ENCODE results near the gene ZNF423.

The ZNF423 gene

GRCh38 chr16:49653173-49653570 lies 202.7 kb downstream of the ZNF423 start:
- Histone ChIP-seq H3K4me1 (ENCODE audit: control insufficient read depth in 1 of 2, insufficient read depth in 2 of 2, low read length in 2 of 2) (no peaks in the 10 kb centered on the region), H3K27ac (ENCODE audit: low read depth, low read length) (no peak overlapping the region), H3K9me3 (ENCODE audit: control insufficient read depth in 1 of 2, low read length in 2 of 2) (peaks cover 0 to 5% of the 10 kb centered on the region in 2 donors), H3K4me3 (ENCODE audit: low read depth in 1 of 2, low read length in 2 of 2) (no peak overlapping the region), H3K36me3 (ENCODE audit: control insufficient read depth in 1 of 2, insufficient read depth in 2 of 2, low read length in 2 of 2) (no peaks in the 10 kb centered on the region), H3K9ac (ENCODE audit: low read depth in 1 of 2, low read length in 2 of 2) (no peak overlapping the region), H3K27me3 (ENCODE audit: control insufficient read depth in 1 of 2, insufficient read depth in 2 of 2, low read length in 2 of 2) (no peaks in the 10 kb centered on the region)

DNA sequence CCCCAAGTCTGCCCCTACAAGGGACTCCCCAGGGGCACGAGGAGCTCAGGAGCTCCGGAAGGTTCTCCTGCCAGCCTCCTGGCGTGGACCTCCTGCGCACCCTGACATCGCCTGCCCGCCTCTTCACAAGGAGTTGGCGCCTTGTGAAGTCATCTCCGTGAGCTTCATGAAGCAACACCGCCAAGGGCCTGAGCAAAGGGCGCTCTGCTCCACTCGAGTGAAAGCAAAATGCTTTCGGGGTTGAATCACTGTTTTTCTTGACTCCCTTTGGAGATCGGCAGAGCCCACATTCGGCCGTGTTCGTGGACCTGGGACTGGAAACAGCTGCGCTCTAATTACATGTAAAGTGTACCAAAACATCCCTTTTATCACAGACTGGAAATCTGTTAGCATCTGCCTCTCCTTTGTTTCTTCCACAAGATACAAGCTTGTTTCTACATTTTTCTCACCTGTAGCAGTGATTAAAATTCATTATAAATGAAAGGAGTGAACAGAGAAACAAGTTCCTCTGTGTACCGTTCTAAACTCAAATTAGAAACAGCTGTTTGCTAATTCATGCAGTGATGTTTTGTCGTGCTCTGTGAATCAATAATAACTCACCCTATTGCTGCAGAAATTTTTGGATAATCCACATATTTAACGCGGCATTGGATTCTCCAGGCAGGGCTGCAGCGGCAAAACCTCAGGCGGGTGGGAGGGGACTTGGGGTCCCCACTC lies 203.3 kb downstream of the ZNF423 start:
- Histone ChIP-seq H3K9ac (ENCODE audit: low read depth in 1 of 2, low read length in 2 of 2) (no peak overlapping the region), H3K4me1 (ENCODE audit: control insufficient read depth in 1 of 2, insufficient read depth in 2 of 2, low read length in 2 of 2) (no peaks in the 10 kb centered on the region), H3K27me3 (ENCODE audit: control insufficient read depth in 1 of 2, insufficient read depth in 2 of 2, low read length in 2 of 2) (no peaks in the 10 kb centered on the region), H3K36me3 (ENCODE audit: control insufficient read depth in 1 of 2, insufficient read depth in 2 of 2, low read length in 2 of 2) (no peaks in the 10 kb centered on the region), H3K4me3 (ENCODE audit: low read depth in 1 of 2, low read length in 2 of 2) (no peak overlapping the region), H3K9me3 (ENCODE audit: control insufficient read depth in 1 of 2, low read length in 2 of 2) (peaks cover under 1 to 11% of the 10 kb centered on the region in 2 donors), H3K27ac (ENCODE audit: low read depth, low read length) (no peak overlapping the region)

GRCh38 chr16:49651996-49652395 lies 203.9 kb downstream of the ZNF423 start:
- Histone ChIP-seq H3K27ac (ENCODE audit: low read depth, low read length) (no peak overlapping the region), H3K36me3 (ENCODE audit: control insufficient read depth in 1 of 2, insufficient read depth in 2 of 2, low read length in 2 of 2) (no peaks in the 10 kb centered on the region), H3K4me3 (ENCODE audit: low read depth in 1 of 2, low read length in 2 of 2) (no peak overlapping the region)

GRCh38 chr16:49651226-49651625 lies 204.7 kb downstream of the ZNF423 start:
- no peaks in the 10 kb centered on the region for H3K36me3 ChIP-seq (ENCODE audit: control insufficient read depth in 1 of 2, insufficient read depth in 2 of 2, low read length in 2 of 2)
- H3K9me3 ChIP-seq (ENCODE audit: control insufficient read depth in 1 of 2, low read length in 2 of 2), result peaks cover 10 to 18% of the 10 kb centered on the region in 2 donors
- H3K9ac ChIP-seq (ENCODE audit: low read depth in 1 of 2, low read length in 2 of 2), result no peak overlapping the region
- no peaks in the 10 kb centered on the region for H3K4me1 ChIP-seq (ENCODE audit: control insufficient read depth in 1 of 2, insufficient read depth in 2 of 2, low read length in 2 of 2)
- H3K4me3 ChIP-seq (ENCODE audit: low read depth in 1 of 2, low read length in 2 of 2), result no peak overlapping the region
- no peak overlapping the region for H3K27ac ChIP-seq (ENCODE audit: low read depth, low read length)
- no peaks in the 10 kb centered on the region for H3K27me3 ChIP-seq (ENCODE audit: control insufficient read depth in 1 of 2, insufficient read depth in 2 of 2, low read length in 2 of 2)

More at GRCh38 chr16:49651996-49652395, 203.9 kb downstream of the ZNF423 start:
- no peaks in the 10 kb centered on the region for H3K4me1 ChIP-seq (ENCODE audit: control insufficient read depth in 1 of 2, insufficient read depth in 2 of 2, low read length in 2 of 2)
- H3K9me3 ChIP-seq (ENCODE audit: control insufficient read depth in 1 of 2, low read length in 2 of 2), result peaks cover 7 to 17% of the 10 kb centered on the region in 2 donors
- H3K27me3 ChIP-seq (ENCODE audit: control insufficient read depth in 1 of 2, insufficient read depth in 2 of 2, low read length in 2 of 2), result no peaks in the 10 kb centered on the region
- H3K9ac ChIP-seq (ENCODE audit: low read depth in 1 of 2, low read length in 2 of 2), result no peak overlapping the region

DNA sequence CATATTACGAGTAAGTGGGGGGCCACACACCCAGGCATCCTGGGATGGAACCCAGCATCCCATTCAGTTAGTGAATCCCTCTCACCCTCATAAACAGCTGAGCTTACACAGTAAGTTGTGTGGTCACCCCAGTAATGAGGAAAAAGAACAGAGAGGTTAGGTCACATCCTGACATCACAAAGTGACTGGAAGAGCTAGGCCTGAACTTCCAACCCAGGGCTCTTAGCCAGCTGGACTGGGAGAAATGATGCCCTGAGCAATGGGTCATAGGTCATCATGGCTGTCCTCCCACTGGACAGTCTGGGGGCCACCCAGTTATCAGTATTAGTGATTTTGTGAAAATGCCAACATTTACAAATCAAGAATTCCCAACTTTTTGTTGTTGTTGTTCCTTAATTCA lies 205.3 kb downstream of the ZNF423 start:
- H3K36me3 ChIP-seq (ENCODE audit: control insufficient read depth in 1 of 2, insufficient read depth in 2 of 2, low read length in 2 of 2), result no peaks in the 10 kb centered on the region
- no peak overlapping the region for H3K4me3 ChIP-seq (ENCODE audit: low read depth in 1 of 2, low read length in 2 of 2)
- H3K9me3 ChIP-seq (ENCODE audit: control insufficient read depth in 1 of 2, low read length in 2 of 2), result peaks cover 10 to 21% of the 10 kb centered on the region in 2 donors
- no peaks in the 10 kb centered on the region for H3K27me3 ChIP-seq (ENCODE audit: control insufficient read depth in 1 of 2, insufficient read depth in 2 of 2, low read length in 2 of 2)
- H3K27ac ChIP-seq (ENCODE audit: low read depth, low read length), result no peak overlapping the region
- H3K9ac ChIP-seq (ENCODE audit: low read depth in 1 of 2, low read length in 2 of 2), result no peak overlapping the region
- no peaks in the 10 kb centered on the region for H3K4me1 ChIP-seq (ENCODE audit: control insufficient read depth in 1 of 2, insufficient read depth in 2 of 2, low read length in 2 of 2)

- H3K27ac ChIP-seq (ENCODE audit: low read depth, low read length), result no peak overlapping the region
- peaks cover 10 to 21% of the 10 kb centered on the region in 2 donors for H3K9me3 ChIP-seq (ENCODE audit: control insufficient read depth in 1 of 2, low read length in 2 of 2)
- H3K4me1 ChIP-seq (ENCODE audit: control insufficient read depth in 1 of 2, insufficient read depth in 2 of 2, low read length in 2 of 2), result no peaks in the 10 kb centered on the region
- H3K27me3 ChIP-seq (ENCODE audit: control insufficient read depth in 1 of 2, insufficient read depth in 2 of 2, low read length in 2 of 2), result no peaks in the 10 kb centered on the region
- H3K36me3 ChIP-seq (ENCODE audit: control insufficient read depth in 1 of 2, insufficient read depth in 2 of 2, low read length in 2 of 2), result no peaks in the 10 kb centered on the region
- no peak overlapping the region for H3K4me3 ChIP-seq (ENCODE audit: low read depth in 1 of 2, low read length in 2 of 2)
- H3K9ac ChIP-seq (ENCODE audit: low read depth in 1 of 2, low read length in 2 of 2), result no peak overlapping the region
These were observed 206.7 kb downstream of the ZNF423 start for GRCh38 chr16:49649013-49649765.

- H3K9ac ChIP-seq (ENCODE audit: low read depth in 1 of 2, low read length in 2 of 2), result no peak overlapping the region
- H3K27ac ChIP-seq (ENCODE audit: low read depth, low read length), result no peak overlapping the region
- H3K27me3 ChIP-seq (ENCODE audit: control insufficient read depth in 1 of 2, insufficient read depth in 2 of 2, low read length in 2 of 2), result no peaks in the 10 kb centered on the region
- no peaks in the 10 kb centered on the region for H3K4me1 ChIP-seq (ENCODE audit: control insufficient read depth in 1 of 2, insufficient read depth in 2 of 2, low read length in 2 of 2)
- peaks cover 10 to 21% of the 10 kb centered on the region in 2 donors for H3K9me3 ChIP-seq (ENCODE audit: control insufficient read depth in 1 of 2, low read length in 2 of 2)
- H3K4me3 ChIP-seq (ENCODE audit: low read depth in 1 of 2, low read length in 2 of 2), result no peak overlapping the region
- no peaks in the 10 kb centered on the region for H3K36me3 ChIP-seq (ENCODE audit: control insufficient read depth in 1 of 2, insufficient read depth in 2 of 2, low read length in 2 of 2)
These were observed 208.2 kb downstream of the ZNF423 start for GRCh38 chr16:49647673-49648072.

DNA sequence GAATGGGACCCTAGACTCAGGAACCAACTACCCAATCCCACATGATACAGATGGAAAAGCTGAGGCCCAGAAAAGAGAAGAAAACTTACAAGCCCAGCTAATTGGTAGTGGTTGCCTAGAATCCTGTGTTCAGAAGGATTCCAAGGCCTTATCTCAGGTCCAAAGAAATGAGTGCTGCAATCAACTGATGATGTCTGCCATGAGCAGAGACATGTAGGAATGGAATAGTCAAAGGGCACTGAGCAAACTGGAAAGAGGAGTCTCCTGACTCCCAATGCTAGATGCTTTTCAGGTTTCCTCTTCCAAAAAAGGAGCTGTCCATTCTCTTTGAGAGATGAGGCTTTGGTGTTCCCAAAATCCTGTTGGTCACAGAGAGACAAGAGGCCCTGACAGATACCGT lies 210.6 kb downstream of the ZNF423 start:
- Histone ChIP-seq H3K36me3 (ENCODE audit: control insufficient read depth in 1 of 2, insufficient read depth in 2 of 2, low read length in 2 of 2) (no peaks in the 10 kb centered on the region), H3K9me3 (ENCODE audit: control insufficient read depth in 1 of 2, low read length in 2 of 2) (peaks cover 10 to 21% of the 10 kb centered on the region in 2 donors), H3K4me3 (ENCODE audit: low read depth in 1 of 2, low read length in 2 of 2) (no peak overlapping the region), H3K4me1 (ENCODE audit: control insufficient read depth in 1 of 2, insufficient read depth in 2 of 2, low read length in 2 of 2) (peaks cover 0 to under 1% of the 10 kb centered on the region in 2 donors), H3K27me3 (ENCODE audit: control insufficient read depth in 1 of 2, insufficient read depth in 2 of 2, low read length in 2 of 2) (no peaks in the 10 kb centered on the region), H3K27ac (ENCODE audit: low read depth, low read length) (no peak overlapping the region), H3K9ac (ENCODE audit: low read depth in 1 of 2, low read length in 2 of 2) (no peak overlapping the region)

- peaks cover 10 to 20% of the 10 kb centered on the region in 2 donors for H3K9me3 ChIP-seq (ENCODE audit: control insufficient read depth in 1 of 2, low read length in 2 of 2)
- no peaks in the 10 kb centered on the region for H3K27me3 ChIP-seq (ENCODE audit: control insufficient read depth in 1 of 2, insufficient read depth in 2 of 2, low read length in 2 of 2)
- no peak overlapping the region for H3K27ac ChIP-seq (ENCODE audit: low read depth, low read length)
- no peaks in the 10 kb centered on the region for H3K36me3 ChIP-seq (ENCODE audit: control insufficient read depth in 1 of 2, insufficient read depth in 2 of 2, low read length in 2 of 2)
- no peak overlapping the region for H3K9ac ChIP-seq (ENCODE audit: low read depth in 1 of 2, low read length in 2 of 2)
- peaks cover 0 to 5% of the 10 kb centered on the region in 2 donors for H3K4me1 ChIP-seq (ENCODE audit: control insufficient read depth in 1 of 2, insufficient read depth in 2 of 2, low read length in 2 of 2)
- H3K4me3 ChIP-seq (ENCODE audit: low read depth in 1 of 2, low read length in 2 of 2), result no peak overlapping the region
These were observed 211.8 kb downstream of the ZNF423 start for GRCh38 chr16:49644145-49644463.

DNA sequence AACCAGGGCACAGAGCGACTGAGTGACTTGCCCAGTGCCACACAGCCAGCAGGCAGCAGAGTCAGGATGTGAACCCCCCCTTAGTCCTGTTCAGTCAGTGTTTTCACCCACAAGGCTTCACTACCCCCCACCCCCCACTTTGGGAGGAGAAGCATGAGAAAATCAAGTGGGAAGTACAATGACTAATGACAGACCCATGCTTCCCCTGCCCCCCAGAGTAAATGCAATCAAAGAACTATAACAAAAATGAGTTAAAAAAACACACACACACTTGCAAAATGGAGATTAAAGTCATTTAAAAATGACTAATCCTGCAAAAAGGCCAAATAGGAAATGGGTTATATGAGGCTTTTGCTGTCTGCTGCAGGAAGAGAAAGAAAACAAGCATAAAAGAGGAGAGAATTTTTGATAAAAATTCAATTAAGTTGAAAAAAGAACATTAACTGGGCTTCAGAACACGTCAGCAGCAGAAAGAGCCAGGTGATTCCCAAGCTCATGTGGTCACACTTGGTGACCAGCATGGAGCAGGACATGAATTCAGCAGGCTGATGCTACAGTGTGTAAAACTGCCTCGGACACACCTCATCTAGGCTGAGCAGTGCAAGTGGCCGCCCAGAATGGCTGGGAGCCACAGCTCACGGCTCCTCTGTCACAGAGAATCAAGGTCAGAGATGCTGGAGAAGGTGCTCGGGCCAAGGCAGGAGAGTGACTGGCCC lies 212.3 kb downstream of the ZNF423 start:
- H3K4me3 ChIP-seq (ENCODE audit: low read depth in 1 of 2, low read length in 2 of 2), result no peak overlapping the region
- H3K9ac ChIP-seq (ENCODE audit: low read depth in 1 of 2, low read length in 2 of 2), result no peak overlapping the region
- H3K27me3 ChIP-seq (ENCODE audit: control insufficient read depth in 1 of 2, insufficient read depth in 2 of 2, low read length in 2 of 2), result no peaks in the 10 kb centered on the region
- H3K4me1 ChIP-seq (ENCODE audit: control insufficient read depth in 1 of 2, insufficient read depth in 2 of 2, low read length in 2 of 2), result peaks cover 0 to 5% of the 10 kb centered on the region in 2 donors
- H3K36me3 ChIP-seq (ENCODE audit: control insufficient read depth in 1 of 2, insufficient read depth in 2 of 2, low read length in 2 of 2), result no peaks in the 10 kb centered on the region
- peaks cover 10 to 17% of the 10 kb centered on the region in 2 donors for H3K9me3 ChIP-seq (ENCODE audit: control insufficient read depth in 1 of 2, low read length in 2 of 2)
- no peak overlapping the region for H3K27ac ChIP-seq (ENCODE audit: low read depth, low read length)
